Measurements from ENCODE around the gene RELN. TPM values are rescaled to one million over a fixed set of nuclear protein-coding genes. Genes with fewer than 3 reads are reported as not detected.

Gene RELN
- total RNA-seq, 1 donor from 2014 or later: 0.44 TPM

GRCh38 chr7:103592844-103593243 is 396.6 kb downstream of the RELN start:
- Histone ChIP-seq H3K4me1 (no peaks in the 10 kb centered on the region), H3K4me3 (no peak overlapping the region), H3K36me3 (no peaks in the 10 kb centered on the region), H3K27me3 (ENCODE audit: low read depth) (no peaks in the 10 kb centered on the region), H3K27ac (replicated peaks) (no peak overlapping the region), H3K9me3 (replicated peaks) (no peaks in the 10 kb centered on the region)
- intact Hi-C loops (cut with micrococcal nuclease): no loop called here
- no peak for TF ChIP-seq CTCF (IDR thresholded peaks at IDR 0.05; ENCODE audit: borderline replicate concordance)
- no peak for DNase-seq

- Histone ChIP-seq H3K27me3 (ENCODE audit: low read depth) (no peaks in the 10 kb centered on the region), H3K9me3 (replicated peaks) (no peaks in the 10 kb centered on the region), H3K4me3 (no peak overlapping the region), H3K27ac (replicated peaks) (no peak overlapping the region), H3K36me3 (no peaks in the 10 kb centered on the region), H3K4me1 (no peaks in the 10 kb centered on the region)
- no peak for TF ChIP-seq CTCF (IDR thresholded peaks at IDR 0.05; ENCODE audit: borderline replicate concordance)
- no peak for DNase-seq
- intact Hi-C loops (cut with micrococcal nuclease): no loop called here
Observed at GRCh38 chr7:103592187-103592586, 397.3 kb downstream of the RELN start.

- peaks cover 6% of the 10 kb centered on the region for H3K4me1 ChIP-seq
- intact Hi-C loops (cut with micrococcal nuclease): no loop called here
- no peak for DNase-seq
- peaks cover 13% of the 10 kb centered on the region for H3K27me3 ChIP-seq (ENCODE audit: low read depth)
- no peak overlapping the region for H3K27ac ChIP-seq (replicated peaks)
- TF ChIP-seq CTCF (IDR thresholded peaks at IDR 0.05; ENCODE audit: borderline replicate concordance): no peak
- H3K36me3 ChIP-seq: no peaks in the 10 kb centered on the region
- H3K4me3 ChIP-seq: no peak overlapping the region
- no peaks in the 10 kb centered on the region for H3K9me3 ChIP-seq (replicated peaks)
Observed at GRCh38 chr7:103580031-103580430, 409.4 kb downstream of the RELN start.

GRCh38 chr7:103577059-103577458 is 412.4 kb downstream of the RELN start:
- H3K4me3 ChIP-seq: no peak overlapping the region
- no peak for TF ChIP-seq CTCF (IDR thresholded peaks at IDR 0.05; ENCODE audit: borderline replicate concordance)
- no peak overlapping the region for H3K27ac ChIP-seq (replicated peaks)
- peaks cover 6% of the 10 kb centered on the region for H3K4me1 ChIP-seq
- peaks cover 4% of the 10 kb centered on the region for H3K27me3 ChIP-seq (ENCODE audit: low read depth)
- intact Hi-C loops (cut with micrococcal nuclease): no loop called here
- no peak for DNase-seq
- H3K9me3 ChIP-seq (replicated peaks): no peaks in the 10 kb centered on the region
- no peaks in the 10 kb centered on the region for H3K36me3 ChIP-seq

GRCh38 chr7:103576641-103577040 is 412.8 kb downstream of the RELN start:
- intact Hi-C loops (cut with micrococcal nuclease): no loop called here
- DNase-seq: no peak

More at GRCh38 chr7:103576641-103577040, 412.8 kb downstream of the RELN start:
- TF ChIP-seq CTCF (IDR thresholded peaks at IDR 0.05; ENCODE audit: borderline replicate concordance): no peak
- H3K27me3 ChIP-seq (ENCODE audit: low read depth): peaks cover 4% of the 10 kb centered on the region
- H3K27ac ChIP-seq (replicated peaks): no peak overlapping the region
- no peaks in the 10 kb centered on the region for H3K36me3 ChIP-seq
- H3K4me3 ChIP-seq: no peak overlapping the region
- peaks cover 6% of the 10 kb centered on the region for H3K4me1 ChIP-seq
- H3K9me3 ChIP-seq (replicated peaks): no peaks in the 10 kb centered on the region
